NCI-H345 (cell line): ENCODE results near the gene RASA3.
"Not testable (repeated sequence)": the region's sequence is repeated elsewhere in the genome, so short reads cannot be mapped to it uniquely, and the experiment has no call there.

Experiments
- DNase-seq: peaks from one replicate; lab custom pipeline; 2025; lab: John Stamatoyannopoulos, UW

RASA3 gene

GRCh38 chr13:114002009-114002544, 130.3 kb downstream of the RASA3 start:
- DNase-seq = no peak

DNA sequence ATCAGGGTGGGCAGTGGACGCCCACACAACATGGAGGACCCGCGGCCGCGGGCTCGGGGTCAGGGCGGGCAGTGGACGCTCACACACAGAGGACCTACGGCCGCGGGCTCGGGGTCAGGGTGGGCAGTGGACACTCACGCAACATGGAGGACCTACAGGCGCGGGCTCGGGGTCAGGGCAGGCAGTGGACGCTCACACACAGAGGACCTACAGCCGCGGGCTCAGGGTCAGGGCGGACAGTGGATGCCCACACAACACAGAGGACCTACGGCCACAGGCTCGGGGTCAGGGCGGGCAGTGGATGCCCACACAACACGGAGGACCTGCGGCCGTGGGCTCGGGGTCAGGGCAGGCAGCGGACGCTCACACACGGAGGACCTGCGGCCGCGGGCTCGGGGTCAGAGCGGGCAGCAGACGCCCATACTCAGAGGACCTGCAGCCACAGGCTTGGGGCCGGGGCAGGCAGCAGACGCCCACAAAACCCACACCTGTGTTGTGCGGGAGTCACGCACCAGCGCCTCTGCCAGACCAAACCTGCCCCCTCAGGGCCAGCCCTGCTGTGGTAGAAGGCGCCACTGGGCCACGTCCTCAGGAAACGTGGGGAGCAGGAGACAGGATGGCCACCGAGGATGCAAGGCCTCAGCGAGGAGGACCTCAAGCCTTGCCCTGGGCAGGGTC, 131.0 kb downstream of the RASA3 start:
- DNase-seq = no peak

GRCh38 chr13:114000151-114001040, 132.0 kb downstream of the RASA3 start:
- DNase-seq = no peak

- DNase-seq = no peak
Measured at GRCh38 chr13:113999618-113999910, 132.9 kb downstream of the RASA3 start.

DNA sequence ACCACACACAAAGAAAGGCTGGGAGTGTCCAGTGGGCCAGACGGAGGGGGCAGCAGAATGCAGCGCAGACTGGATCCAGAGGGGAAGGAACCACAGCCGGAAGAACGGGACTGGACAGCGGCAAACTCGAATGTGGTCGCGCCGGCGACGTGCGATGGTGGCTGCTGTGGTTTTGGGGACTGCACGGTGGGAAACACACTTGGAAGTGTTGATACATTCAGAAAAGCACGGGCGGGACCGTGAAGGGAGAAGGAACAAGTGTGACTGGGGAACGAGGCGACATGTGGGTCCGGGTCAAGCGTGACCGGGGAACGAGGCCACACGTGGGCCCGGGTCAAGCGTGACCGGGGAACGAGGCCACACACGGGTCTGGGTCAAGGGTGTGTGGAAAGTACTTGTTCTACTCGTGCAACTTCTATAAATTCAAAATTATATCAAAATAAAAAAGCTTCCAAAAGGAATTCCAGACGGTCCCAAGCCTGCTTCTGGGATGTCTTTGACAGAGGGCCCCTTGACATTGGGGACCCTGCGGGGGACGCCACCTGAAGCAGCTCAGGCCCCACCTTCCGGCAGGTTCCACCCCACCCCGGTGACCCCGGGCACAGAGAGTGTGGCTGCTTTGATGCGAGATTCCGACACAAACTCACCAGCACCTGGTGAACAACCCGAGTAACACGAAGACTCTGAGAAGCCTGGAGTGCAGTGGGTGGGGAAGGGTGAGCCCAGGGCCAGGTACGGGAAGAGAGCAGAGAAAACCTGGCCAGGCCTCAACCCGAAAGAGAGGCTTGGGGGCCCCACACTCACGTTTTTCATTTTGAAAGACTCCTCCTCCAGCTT, 133.4 kb downstream of the RASA3 start:
- DNase-seq = no peak

- no peak for DNase-seq
Measured at GRCh38 chr13:113997845-113998751, 134.3 kb downstream of the RASA3 start.

- DNase-seq = no peak
Measured at GRCh38 chr13:113996912-113997745, 135.3 kb downstream of the RASA3 start.

GRCh38 chr13:113996081-113996911, 136.1 kb downstream of the RASA3 start:
- DNase-seq = no peak

GRCh38 chr13:113995051-113995601, 137.3 kb downstream of the RASA3 start:
- no peak for DNase-seq

GRCh38 chr13:113992276-113993005, 140.0 kb downstream of the RASA3 start:
- no peak for DNase-seq

DNA sequence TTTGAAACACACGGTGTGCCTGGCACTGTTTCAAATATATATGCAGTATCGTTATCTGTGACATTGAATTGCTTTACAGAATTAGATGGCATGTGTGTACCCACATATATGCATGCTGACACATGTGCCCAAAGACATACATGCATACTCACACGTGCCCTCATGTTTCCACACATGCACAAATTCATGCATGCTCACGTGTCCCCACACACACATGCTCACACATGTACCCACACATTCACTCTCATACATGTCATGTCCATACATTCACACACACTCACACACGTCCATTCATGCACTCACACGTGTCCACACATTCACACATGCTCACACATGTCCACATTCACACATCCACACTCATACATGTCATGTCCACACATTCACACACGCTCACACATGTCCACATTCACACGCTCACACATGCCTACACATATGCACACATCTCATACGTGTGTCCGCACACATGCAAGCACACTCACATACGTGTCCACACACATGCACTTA, 140.7 kb downstream of the RASA3 start:
- no peak for DNase-seq

DNA sequence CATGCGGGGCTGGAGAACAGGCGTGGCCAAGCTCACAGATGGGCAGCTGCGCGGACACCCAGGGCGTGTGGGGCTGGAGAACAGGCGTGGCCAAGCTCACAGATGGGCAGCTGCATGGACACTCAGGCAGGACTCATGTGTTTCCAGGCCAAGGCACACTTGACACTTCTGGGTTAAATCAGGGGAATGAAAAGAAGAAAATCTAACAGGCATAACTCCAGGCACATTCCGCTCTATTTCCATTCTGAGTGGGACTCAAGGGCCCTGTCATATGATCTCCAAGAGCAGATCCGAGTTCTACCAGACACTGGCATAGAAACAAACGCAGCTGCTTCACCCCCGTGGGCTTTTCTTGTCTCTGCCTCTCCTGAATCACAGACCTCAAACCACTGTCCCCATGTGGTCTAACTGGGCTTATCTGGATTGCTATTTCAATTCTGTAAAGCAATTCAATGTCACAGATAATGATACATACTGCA, 141.2 kb downstream of the RASA3 start:
- peak; percentile 82 for DNase-seq

GRCh38 chr13:113990321-113990837, 142.0 kb downstream of the RASA3 start:
- DNase-seq = no peak

DNA sequence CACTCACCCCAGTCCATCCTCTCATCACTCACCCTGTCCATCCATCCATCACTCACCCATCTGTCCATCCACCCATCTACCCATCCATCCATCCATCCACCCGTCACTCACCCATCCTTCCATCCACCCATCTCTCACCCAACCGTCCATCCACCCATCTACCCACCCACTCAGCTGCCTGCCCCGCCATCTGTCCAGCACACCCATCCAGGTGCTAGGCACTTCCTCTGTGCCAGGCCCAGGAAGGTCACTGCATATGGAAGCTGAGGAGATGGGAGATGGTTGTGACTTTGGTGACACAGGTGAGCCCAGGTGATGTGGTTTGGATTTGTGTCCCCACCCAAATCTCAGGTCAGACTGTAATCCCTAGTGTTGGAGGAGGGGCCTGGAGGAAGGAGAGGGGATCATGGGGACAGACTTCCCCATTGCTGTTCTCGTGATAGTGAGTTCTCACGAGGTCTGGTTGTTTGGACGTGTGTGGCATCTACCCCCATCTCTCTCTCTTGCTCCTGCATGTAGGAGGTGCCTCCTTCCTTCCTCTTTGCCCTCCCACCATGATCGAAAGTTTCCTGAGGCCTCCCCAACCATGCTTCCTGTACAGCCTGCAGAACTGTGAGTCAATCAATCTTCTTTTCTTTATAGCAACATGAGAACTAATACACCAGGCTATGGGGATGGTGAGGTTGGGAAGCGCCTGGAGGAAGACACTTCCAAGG, 142.7 kb downstream of the RASA3 start:
- DNase-seq = no peak

DNA sequence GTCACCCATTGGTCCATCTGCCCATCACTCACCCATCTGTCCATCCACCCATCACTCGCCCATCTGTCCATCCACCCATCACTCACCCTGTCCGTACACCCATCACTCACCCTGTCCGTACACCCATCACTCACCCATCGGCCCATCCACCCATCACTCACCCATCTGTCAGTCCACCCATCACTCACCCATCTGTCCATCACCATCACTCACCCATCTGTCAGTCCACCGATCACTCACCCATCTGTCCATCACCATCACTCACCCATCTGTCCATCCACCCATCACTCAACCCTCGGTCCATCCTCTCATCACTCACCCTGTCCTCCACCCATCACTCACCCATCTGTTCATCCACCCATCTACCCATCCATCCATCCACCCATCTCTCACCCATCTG, 143.6 kb downstream of the RASA3 start:
- not testable (repeated sequence) for DNase-seq

- DNase-seq = no peak
Measured at GRCh38 chr13:113982296-113982661, 150.1 kb downstream of the RASA3 start.

- no peak for DNase-seq
Measured at GRCh38 chr13:113981611-113982295, 150.7 kb downstream of the RASA3 start.
